K562 (cell line): Measurements from ENCODE around the gene NRCAM. TPM values are rescaled to one million over a fixed set of nuclear protein-coding genes. Genes with fewer than 3 reads are reported as not detected.

Experiments used
- ATAC-seq: fragments of 200-7000 bp; cut with Tn5 transposase; 3 replicates; pipeline ENCODE4 v1.9.1; 2020; ENCODE audit warnings: moderate library complexity
- BruUV-seq: library from RNA; stranded (reverse); fragments of 400-500 nt; replicated peaks from 2 replicates; lab custom pipeline; 2021; lab: Mats Ljungman, UMichigan
- CTCF ChIA-PET: fragments of 300-600 bp; formaldehyde crosslinking; extraction: SDS; loops from one replicate; lab custom pipeline; 2021; ENCODE audit warnings: low intra/inter-chr PET ratio; lab: Yijun Ruan, JAX
- POLR2A ChIA-PET: fragments of 300-600, 350-650 bp; sonication (Branson Sonifier 250); formaldehyde crosslinking; extraction: SDS; loops from one replicate; lab custom pipeline; 2021; ENCODE audit warnings: antibody characterized with exemption, inconsistent platforms; lab: Yijun Ruan, JAX
- DNase-seq, 4 experiments: peaks; one replicate each; pipeline versions ENCODE4 v3.0.0 to v3.0.0-alpha.2; 2011 to 2018; ENCODE audit warnings: low spot score in 3 of 4, mixed read lengths in 3 of 4; ENCODE audit errors: extremely low read depth in 1 of 4
- FAIRE-seq: peaks from 2 replicates; lab custom pipeline; 2011; peaks lifted over from hg19 to GRCh38; lab: Jason Lieb, UNC
- H2AFZ ChIP-seq: 2 replicates; pipeline ENCODE4 v1.6.0; 2011; ENCODE audit warnings: low read depth, low read length, control low read depth, inconsistent platforms
- H3K27ac ChIP-seq: fragments of 200-600 bp; 3 replicates; pipeline ENCODE4 v1.8.0; 2011; ENCODE audit warnings: low read depth, mild to moderate bottlenecking, control low read depth, inconsistent platforms, low read length, moderate library complexity, mixed read lengths; ENCODE audit errors: extremely low read depth
- H3K27me3 ChIP-seq, 2 experiments: fragments of 300-600 bp in 1 of 2; 2 replicates in 1 of 2; 3 replicates in 1 of 2; pipeline versions ENCODE4 v1.6.0 to v1.8.0; 2011; ENCODE audit warnings: inconsistent platforms in 2 of 2, low read length in 2 of 2, mild to moderate bottlenecking in 1 of 2, mixed read lengths in 1 of 2, moderate library complexity in 1 of 2; ENCODE audit not compliant: control insufficient read depth in 2 of 2, insufficient read depth in 2 of 2
- H3K36me3 ChIP-seq: fragments of 300-600 bp; 3 replicates; pipeline ENCODE4 v1.8.0; 2011; ENCODE audit warnings: mild to moderate bottlenecking, low read length, inconsistent platforms; ENCODE audit not compliant: control insufficient read depth, insufficient read depth
- H3K4me1 ChIP-seq, 2 experiments: fragments of 200-600 bp in 1 of 2; replicated peaks in 1 of 2; 2 replicates in 1 of 2; 3 replicates in 1 of 2; pipeline versions ENCODE4 v1.5.1 to v1.8.0; 2011; ENCODE audit warnings: inconsistent platforms in 2 of 2, low read length in 2 of 2, mild to moderate bottlenecking in 1 of 2, mixed read lengths in 1 of 2, moderate library complexity in 1 of 2; ENCODE audit not compliant: control insufficient read depth in 2 of 2, insufficient read depth in 2 of 2
- H3K4me2 ChIP-seq: 2 replicates; pipeline ENCODE4 v1.6.1; 2011; ENCODE audit warnings: low read length, control low read depth, inconsistent platforms, mixed read lengths; ENCODE audit not compliant: insufficient read depth
- H3K4me3 ChIP-seq: fragments of 200-600 bp; sonication (generic), shearing (Covaris generic); 2 replicates; pipeline ENCODE4 v1.5.1; 2016; ENCODE audit warnings: control low read depth, inconsistent platforms
- H3K79me2 ChIP-seq: fragments of 200-600 bp; 3 replicates; pipeline ENCODE4 v1.8.0; 2011; ENCODE audit warnings: low read length, inconsistent platforms; ENCODE audit not compliant: control insufficient read depth, insufficient read depth
- H3K9ac ChIP-seq, 2 experiments: 2 replicates each; pipeline versions ENCODE4 v1.6.0 to v1.6.1; 2011; ENCODE audit warnings: low read depth in 2 of 2, low read length in 2 of 2, control low read depth in 1 of 2, inconsistent platforms in 1 of 2, mild to moderate bottlenecking in 1 of 2, mixed read lengths in 1 of 2; ENCODE audit not compliant: insufficient read depth in 1 of 2
- H3K9me1 ChIP-seq: one replicate; pipeline ENCODE4 v1.6.0; 2011; ENCODE audit warnings: inconsistent platforms, mild to moderate bottlenecking, low read length, moderate library complexity; ENCODE audit not compliant: control insufficient read depth, insufficient read depth
- H3K9me3 ChIP-seq: replicated peaks from 2 replicates; pipeline ENCODE4 v1.5.1; 2011; ENCODE audit warnings: low read depth, low read length, inconsistent platforms; ENCODE audit not compliant: control insufficient read depth, insufficient read depth
- H4K20me1 ChIP-seq: replicated peaks from 2 replicates; pipeline ENCODE4 v1.6.1; 2011; ENCODE audit warnings: low read length, inconsistent platforms, mixed read lengths; ENCODE audit not compliant: control insufficient read depth, insufficient read depth
- C11orf30 ChIP-seq: fragments of 450-650 bp; IDR thresholded peaks from 2 replicates; pipeline ENCODE4 v1.6.1; 2016; ENCODE audit warnings: low read depth, mild to moderate bottlenecking
- DACH1 ChIP-seq: fragments of 450-650 bp; IDR thresholded peaks from 2 replicates; pipeline ENCODE4 v1.6.1; 2018; ENCODE audit not compliant: partially characterized antibody
- DNMT1 ChIP-seq: fragments of 450-650 bp; IDR thresholded peaks from 2 replicates; pipeline ENCODE4 v1.6.1; 2016; ENCODE audit warnings: antibody characterized with exemption, mild to moderate bottlenecking
- RAD51 ChIP-seq: fragments of 450-650 bp; IDR thresholded peaks from 2 replicates; pipeline ENCODE4 v1.7.1; 2016; ENCODE audit warnings: low read depth, mild to moderate bottlenecking, borderline replicate concordance
- SPI1 ChIP-seq: IDR thresholded peaks from 2 replicates; pipeline ENCODE4 v1.6.1; 2011; ENCODE audit warnings: low read depth, low read length, control low read depth, borderline replicate concordance
- ZNF217 ChIP-seq: sonication (generic); formaldehyde crosslinking; IDR thresholded peaks from 2 replicates; pipeline ENCODE4 v1.8.0; 2022; ENCODE audit warnings: mild to moderate bottlenecking, missing genetic modification reagents
- ZNF316 ChIP-seq: fragments of 450-650 bp; IDR thresholded peaks from 2 replicates; pipeline ENCODE4 v1.6.1; 2016
- WGBS: fragments of 100-300 bp; shearing (Covaris generic); methylation state at CpG from one replicate; pipeline ENCODE4 v1.1.6; 2016; ENCODE audit warnings: low coverage, mixed read lengths; ENCODE audit not compliant: insufficient coverage; ENCODE audit errors: missing lambda C conversion rate; 5-methylcytosine and 5-hydroxymethylcytosine counted together
- in situ Hi-C: fragments of 300-500 bp; cut with MboI; formaldehyde crosslinking; loops from 4 replicates; pipeline ENCODE4 v1.15.0; 2018; ENCODE audit warnings: inconsistent platforms, mixed read lengths
- intact Hi-C: fragments of 100-400 bp; cut with micrococcal nuclease; formaldehyde crosslinking; loops from 2 replicates; pipeline ENCODE4 v1.14.2; 2022
- polyA plus RNA-seq, 8 experiments: library from polyadenylated mRNA; depleted of rRNA in 4 of 8; stranded (reverse) in 5 of 8; unstranded in 3 of 8; fragments of >200 nt; fragmentation: Nextera tagmentation in 2 of 8; fragmentation: Illumina TruSeq in 1 of 8; extraction: Ambion mirVana in 2 of 8; extraction: Trizol in 1 of 8; gene quantifications; 2 replicates each; pipeline versions ENCODE4 v1.2.1 to v1.2.3, GENCODE V29; 2011 to 2014; ENCODE audit warnings: inconsistent platforms in 1 of 8, missing spikeins in 1 of 8
- total RNA-seq, 7 experiments: library from RNA; depleted of rRNA in 6 of 7; stranded (reverse); fragments of >200 nt in 6 of 7; fragmentation: Illumina TruSeq in 2 of 7; extraction: Trizol in 2 of 7; gene quantifications; 2 replicates each; pipeline versions ENCODE4 v1.2.1 to v1.2.3, GENCODE V29; 2011 to 2021; ENCODE audit warnings: low replicate concordance in 1 of 7
- TF ChIP-seq, protein P1 (sequence below): fragments of 450-650 bp; formaldehyde crosslinking; IDR thresholded peaks from 2 replicates; pipeline ENCODE4 v1.4.0; 2020; ENCODE audit warnings: mild to moderate bottlenecking, mixed read lengths

The NRCAM gene
- total and polyA plus RNA-seq, 9 of the 15 experiments (the other 6 are each of a cell fraction or from before 2014, with no cell fraction given) = 0.03 to 0.54 (median 0.12) TPM; not detected in 1

- POLR2A ChIA-PET = no interaction called here
- no TSS peak for BruUV-seq
Measured at GRCh38 chr7:108303332-108303731, 152.9 kb downstream of the NRCAM start.

GRCh38 chr7:108301387-108301786, 154.8 kb downstream of the NRCAM start:
- ChIA-PET POLR2A (interaction anchor here (0.8 to 1.3 kb wide), 3 partner anchors 9 to 17 kb away, joined by 3 to 5 read pairs (median 3); no protein-coding TSS in a partner anchor), CTCF (no interaction called here)
- ATAC-seq (no peak), FAIRE-seq (no peak), DNase-seq (no peak)
- Histone ChIP-seq H3K27ac (no peak overlapping the region), H3K36me3 (no peaks in the 10 kb centered on the region), H3K9me1 (no peaks in the 10 kb centered on the region), H3K4me1 (no peaks in the 10 kb centered on the region), H3K79me2 (no peaks in the 10 kb centered on the region), H2AFZ (no peak overlapping the region), H3K9ac (no peak overlapping the region), H4K20me1 (no peaks in the 10 kb centered on the region), H3K4me2 (no peak overlapping the region), H3K4me3 (no peak overlapping the region), H3K27me3 (peaks cover 9 to 11% of the 10 kb centered on the region in 2 experiments; a peak in 3 of 5 replicates), H3K9me3 (no peaks in the 10 kb centered on the region)
- TF ChIP-seq C11orf30 (0 out of 2 replicates have a peak, but pooled peaks have one; percentile 11), DACH1 (no peak), DNMT1 (no peak), ZNF316 (peak; percentile 63)
- intact Hi-C loops = no loop called here
- BruUV-seq = no TSS peak
- in situ Hi-C loops = no loop called here
- 40% methylated on average over 2 of the region's 2 CpGs for WGBS

More at GRCh38 chr7:108303332-108303731, 152.9 kb downstream of the NRCAM start:
- TF ChIP-seq ZNF217 (CRISPR knock-in tag) = no peak
- TF ChIP-seq, protein P1, sequence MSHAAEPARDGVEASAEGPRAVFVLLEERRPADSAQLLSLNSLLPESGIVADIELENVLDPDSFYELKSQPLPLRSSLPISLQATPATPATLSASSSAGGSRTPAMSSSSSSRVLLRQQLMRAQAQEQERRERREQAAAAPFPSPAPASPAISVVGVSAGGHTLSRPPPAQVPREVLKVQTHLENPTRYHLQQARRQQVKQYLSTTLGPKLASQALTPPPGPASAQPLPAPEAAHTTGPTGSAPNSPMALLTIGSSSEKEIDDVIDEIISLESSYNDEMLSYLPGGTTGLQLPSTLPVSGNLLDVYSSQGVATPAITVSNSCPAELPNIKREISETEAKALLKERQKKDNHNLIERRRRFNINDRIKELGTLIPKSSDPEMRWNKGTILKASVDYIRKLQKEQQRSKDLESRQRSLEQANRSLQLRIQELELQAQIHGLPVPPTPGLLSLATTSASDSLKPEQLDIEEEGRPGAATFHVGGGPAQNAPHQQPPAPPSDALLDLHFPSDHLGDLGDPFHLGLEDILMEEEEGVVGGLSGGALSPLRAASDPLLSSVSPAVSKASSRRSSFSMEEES (CRISPR knock-in tag) = peak; percentile 81
- no peak for TF ChIP-seq SPI1
- TF ChIP-seq RAD51 = peak; percentile 58
- DNase-seq (no peak), ATAC-seq (no peak), FAIRE-seq (no peak)
- Histone ChIP-seq H3K27ac (no peak overlapping the region), H3K9me1 (no peaks in the 10 kb centered on the region), H3K9me3 (no peaks in the 10 kb centered on the region), H3K9ac (no peak overlapping the region), H3K27me3 (peaks cover 0 to 3% of the 10 kb centered on the region in 2 experiments; a peak in 2 of 5 replicates), H3K4me2 (no peak overlapping the region), H3K4me3 (no peak overlapping the region), H3K4me1 (no peaks in the 10 kb centered on the region), H3K79me2 (no peaks in the 10 kb centered on the region), H2AFZ (no peak overlapping the region), H3K36me3 (no peaks in the 10 kb centered on the region), H4K20me1 (no peaks in the 10 kb centered on the region)
- in situ Hi-C loops = no loop called here
- intact Hi-C loops = no loop called here
- 0% methylated on average over 3 of the region's 3 CpGs for WGBS
- CTCF ChIA-PET = no interaction called here
